Measurements from ENCODE around the gene KCTD13. TPM values are rescaled to one million over a fixed set of nuclear protein-coding genes. Genes with fewer than 3 reads are reported as not detected.

The KCTD13 gene
- total and polyA plus RNA-seq, 2 of the 8 experiments (the other 6 are each of a cell fraction or from before 2014, with no cell fraction given), result 9.2 to 10.8 TPM

DNA sequence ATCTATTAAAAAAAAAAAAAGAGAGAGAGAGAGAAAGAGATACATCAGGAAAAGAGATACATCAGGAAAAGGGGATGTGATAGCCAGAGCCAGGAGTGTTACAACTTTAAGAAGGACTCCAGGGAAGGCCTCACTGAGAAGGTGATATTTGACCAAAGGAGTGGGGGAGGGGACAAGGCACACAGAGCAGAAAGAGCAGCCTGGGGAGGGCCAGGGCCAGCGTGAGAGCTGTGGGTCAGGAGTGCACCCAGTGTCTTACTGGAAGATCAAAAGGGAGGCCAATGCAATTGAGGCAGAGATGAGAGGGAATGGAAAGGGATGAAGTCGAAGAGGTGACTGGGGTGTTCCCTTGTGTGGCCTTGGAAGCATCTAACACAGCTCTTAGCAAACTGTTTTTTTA is 18.1 kb downstream of the KCTD13 start:
- no peaks in the 10 kb centered on the region for H3K27me3 ChIP-seq (replicated peaks in 1 of 4; ENCODE audit: control insufficient read depth in 3 of 4, extremely low read depth in 1 of 4, insufficient read depth in 3 of 4, low read length in 3 of 4)
- H3K79me1 ChIP-seq (ENCODE audit: low read depth, low read length), result no peaks in the 10 kb centered on the region
- no peaks in the 10 kb centered on the region for H3K23me2 ChIP-seq (ENCODE audit: low read depth, low read length)
- H2BK12ac ChIP-seq (ENCODE audit: low read depth, low read length), result no peak overlapping the region
- no peak overlapping the region for H3K4me2 ChIP-seq (ENCODE audit: insufficient read depth in 1 of 2, low read depth in 2 of 2, low read length in 2 of 2)
- POLR2A ChIA-PET (ENCODE audit: partially characterized antibody), result interaction anchor here (1.9 to 6.4 kb wide), 3 partner anchors 8 to 19 kb away, joined by 6 to 52 read pairs (median 7); partner anchors contain the start of genes ASPHD1 and SEZ6L2
- no peak overlapping the region for H4K5ac ChIP-seq (ENCODE audit: insufficient read length, low read depth, low read length)
- H2BK120ac ChIP-seq (replicated peaks; ENCODE audit: low read depth, low read length), result no peak overlapping the region
- H3K14ac ChIP-seq (ENCODE audit: insufficient read length), result no peak overlapping the region
- DNase-seq (ENCODE audit: low read depth in 1 of 2, low spot score in 2 of 2) (no peak), FAIRE-seq (no peak)
- TF ChIP-seq CBX5 (IDR thresholded peaks at IDR 0.05; ENCODE audit: low read depth, low read length) (no peak), KDM4A (IDR thresholded peaks at IDR 0.05; ENCODE audit: low read depth, low read length, severe bottlenecking) (no peak), ASH2L (IDR thresholded peaks at IDR 0.05; ENCODE audit: low read length) (no peak), CTBP2 (IDR thresholded peaks at IDR 0.05; ENCODE audit: borderline replicate concordance, insufficient read depth, insufficient read length, low read length) (no peak), BCL11A (IDR thresholded peaks at IDR 0.05; ENCODE audit: low read depth in 2 of 2, low read length in 2 of 2) (no peak), POLR2AphosphoS5 (IDR thresholded peaks at IDR 0.05; ENCODE audit: low read depth, low read length) (no peak), SUZ12 (IDR thresholded peaks at IDR 0.05; ENCODE audit: low read length) (no peak), NANOG (IDR thresholded peaks at IDR 0.05; ENCODE audit: insufficient read depth, low read depth, low read length, poor library complexity, severe bottlenecking) (no peak), HDAC6 (IDR thresholded peaks at IDR 0.05; ENCODE audit: low read depth, low read length) (no peak), SRF (IDR thresholded peaks at IDR 0.05; ENCODE audit: low read depth, low read length) (no peak), FOSL1 (IDR thresholded peaks at IDR 0.05; ENCODE audit: insufficient read depth, low read depth, low read length) (no peak), SAP30 (IDR thresholded peaks at IDR 0.05; ENCODE audit: insufficient read depth, insufficient replicate concordance, low read length) (no peak)
- TF ChIP-seq, protein P1, sequence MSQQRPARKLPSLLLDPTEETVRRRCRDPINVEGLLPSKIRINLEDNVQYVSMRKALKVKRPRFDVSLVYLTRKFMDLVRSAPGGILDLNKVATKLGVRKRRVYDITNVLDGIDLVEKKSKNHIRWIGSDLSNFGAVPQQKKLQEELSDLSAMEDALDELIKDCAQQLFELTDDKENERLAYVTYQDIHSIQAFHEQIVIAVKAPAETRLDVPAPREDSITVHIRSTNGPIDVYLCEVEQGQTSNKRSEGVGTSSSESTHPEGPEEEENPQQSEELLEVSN (IDR thresholded peaks at IDR 0.05), result no peak
- no peak overlapping the region for H2BK5ac ChIP-seq (ENCODE audit: low read depth, low read length)
- H3K79me2 ChIP-seq (ENCODE audit: control insufficient read depth in 1 of 2, insufficient read depth in 2 of 2, low read length in 2 of 2), result no peaks in the 10 kb centered on the region
- no peak overlapping the region for H3K18ac ChIP-seq (ENCODE audit: extremely low read depth, low read length)
- H2BK20ac ChIP-seq (ENCODE audit: low read length), result no peak overlapping the region
- no peak overlapping the region for H4K91ac ChIP-seq (replicated peaks; ENCODE audit: insufficient read length, low read length)
- WGBS, 2 experiments (ENCODE audit: extremely low coverage in 1 of 2, insufficient coverage in 1 of 2, insufficient read length in 1 of 2, insufficient replicate concordance in 2 of 2, low coverage in 1 of 2, low lambda C conversion rate in 2 of 2, missing lambda C conversion rate in 1 of 2), result 70% methylated on average over 2 of the region's 2 CpGs; no CpG with 5 or more reads in 1 of the 2 experiments
- peaks cover 0 to 6% (median 2%) of the 10 kb centered on the region in 4 experiments; a peak in 3 of 7 replicates for H3K4me1 ChIP-seq (replicated peaks in 1 of 4; ENCODE audit: control insufficient read depth in 3 of 4, insufficient read depth in 4 of 4, low read length in 3 of 4)
- peaks cover 0 to 3% of the 10 kb centered on the region in 2 experiments for H4K20me1 ChIP-seq (replicated peaks in 1 of 2; ENCODE audit: control insufficient read depth in 1 of 2, insufficient read depth in 2 of 2, low read length in 2 of 2)
- H3K4ac ChIP-seq (replicated peaks; ENCODE audit: insufficient read length, low read depth, low read length), result no peak overlapping the region
- no peaks in the 10 kb centered on the region for H3K9me3 ChIP-seq (ENCODE audit: insufficient read depth in 2 of 2, low read depth in 1 of 2, low read length in 1 of 2)
- no peak overlapping the region for H3K9ac ChIP-seq (replicated peaks in 1 of 4; ENCODE audit: extremely low read depth in 1 of 4, low read depth in 3 of 4, low read length in 3 of 4)
- H2BK15ac ChIP-seq (ENCODE audit: low read length), result no peak overlapping the region
- CTCF ChIA-PET (ENCODE audit: partially characterized antibody), result interaction anchor here (0.7 to 2.7 kb wide), 6 partner anchors 9 to 139 kb away, joined by 3 to 12 read pairs (median 4); partner anchors contain the start of gene KCTD13
- no peak overlapping the region for H3K56ac ChIP-seq (replicated peaks; ENCODE audit: insufficient read length, low read depth, low read length)
- no peak overlapping the region for H3K27ac ChIP-seq (ENCODE audit: low read depth, low read length)
- no peak overlapping the region for H4K8ac ChIP-seq (ENCODE audit: extremely low read depth, insufficient read depth, low read length)
- H2AK5ac ChIP-seq (ENCODE audit: low read depth, low read length), result no peak overlapping the region
- no peak overlapping the region for H3K4me3 ChIP-seq (ENCODE audit: extremely low read depth in 1 of 4, insufficient read depth in 2 of 4, low read depth in 3 of 4, low read length in 4 of 4)
- H2AFZ ChIP-seq (ENCODE audit: low read length), result no peak overlapping the region
- H3K36me3 ChIP-seq (ENCODE audit: control insufficient read depth in 2 of 4, insufficient read depth in 4 of 4, low read length in 3 of 4), result peaks cover 0 to 4% (median 0%) of the 10 kb centered on the region in 4 experiments; a peak in 2 of 8 replicates
- no peak overlapping the region for H3K23ac ChIP-seq (ENCODE audit: insufficient read length)

All from H1 (cell line).